Mucosa of descending colon (tissue), 3 donors: ENCODE data around the gene SIMC1. TPM values are rescaled to one million over a fixed set of nuclear protein-coding genes. Genes with fewer than 3 reads are reported as not detected.

ENCODE experiments used
- ATAC-seq: fragments of 200-7000 bp; cut with Tn5 transposase; one replicate; pipeline ENCODE4 v1.9.1; 2020; ENCODE audit warnings: mild to moderate bottlenecking, moderate library complexity
- DNase-seq, 3 donors: peaks; one replicate each; pipeline ENCODE4 v3.0.0-alpha.2; 2020
- H3K36me3 ChIP-seq: fragments of 200-600 bp; one replicate; pipeline ENCODE4 v1.8.0; 2021; ENCODE audit warnings: low read depth, mild to moderate bottlenecking
- H3K4me1 ChIP-seq: fragments of 200-600 bp; one replicate; pipeline ENCODE4 v1.8.0; 2021; ENCODE audit warnings: low read depth, mild to moderate bottlenecking
- H3K4me3 ChIP-seq: fragments of 200-600 bp; one replicate; pipeline ENCODE4 v1.8.0; 2021; ENCODE audit warnings: mild to moderate bottlenecking
- H3K9me3 ChIP-seq: fragments of 200-600 bp; one replicate; pipeline ENCODE4 v1.8.0; 2021; ENCODE audit warnings: mild to moderate bottlenecking
- intact Hi-C, 2 donors: fragments of 100-400 bp; cut with DNase I in 1 of 2; cut with micrococcal nuclease in 1 of 2; formaldehyde crosslinking; loops; one replicate each; pipeline versions ENCODE4 v1.11.0 to v1.11.1; 2022; cut with DNase I, micrococcal nuclease
- total RNA-seq, 3 donors: library from RNA; stranded (reverse); fragmentation: NEBNext Ultra II Directional in 2 of 3; extraction: Animal tissue kit (Norgen Biotek cat#: 25700) in 2 of 3; gene quantifications; one replicate each; pipeline versions ENCODE4 v1.2.1 to v1.2.4, GENCODE V29; 2021 to 2023
- TF ChIP-seq, protein P1 (sequence below): fragments of 200-600 bp; IDR thresholded peaks from one replicate; pipeline ENCODE4 v1.8.0; 2022; ENCODE audit warnings: antibody characterized with exemption, mild to moderate bottlenecking
- donor health status: DM: no; HTN: no; CAD: no; lungs with moderate emphysema.
- donor health status: DM: no; HTN: no; CAD: no.
- donor health status: DM: no; HTN: yes; CAD: no.

SIMC1 gene
- total RNA-seq, 3 donors from 2014 or later, result 22.5 to 26.7 (median 26.0) TPM

DNA sequence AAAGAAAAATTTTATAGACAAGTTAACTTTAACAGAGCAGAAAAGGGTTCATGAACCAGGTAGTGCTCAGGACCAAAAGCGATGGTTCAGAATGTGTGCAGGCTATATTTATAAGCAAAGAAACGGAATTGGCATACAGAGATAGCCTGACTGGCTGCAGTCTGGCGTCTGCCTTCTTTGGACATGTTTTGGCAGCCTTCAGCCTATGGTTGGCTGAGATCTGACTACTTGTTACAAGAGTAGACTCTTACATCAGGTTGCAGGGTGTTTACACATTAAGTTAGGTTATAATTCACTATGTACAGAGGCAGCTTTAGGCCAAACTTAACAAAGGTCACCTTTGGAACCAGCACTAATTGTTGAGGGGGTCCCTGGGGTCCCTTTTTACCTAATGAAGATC, 143.2 kb downstream of the SIMC1 start:
- no peaks in the 10 kb centered on the region for H3K36me3 ChIP-seq
- ATAC-seq, result no peak
- intact Hi-C loops, result no loop called here
- H3K9me3 ChIP-seq, result no peaks in the 10 kb centered on the region
- TF ChIP-seq, protein P1, sequence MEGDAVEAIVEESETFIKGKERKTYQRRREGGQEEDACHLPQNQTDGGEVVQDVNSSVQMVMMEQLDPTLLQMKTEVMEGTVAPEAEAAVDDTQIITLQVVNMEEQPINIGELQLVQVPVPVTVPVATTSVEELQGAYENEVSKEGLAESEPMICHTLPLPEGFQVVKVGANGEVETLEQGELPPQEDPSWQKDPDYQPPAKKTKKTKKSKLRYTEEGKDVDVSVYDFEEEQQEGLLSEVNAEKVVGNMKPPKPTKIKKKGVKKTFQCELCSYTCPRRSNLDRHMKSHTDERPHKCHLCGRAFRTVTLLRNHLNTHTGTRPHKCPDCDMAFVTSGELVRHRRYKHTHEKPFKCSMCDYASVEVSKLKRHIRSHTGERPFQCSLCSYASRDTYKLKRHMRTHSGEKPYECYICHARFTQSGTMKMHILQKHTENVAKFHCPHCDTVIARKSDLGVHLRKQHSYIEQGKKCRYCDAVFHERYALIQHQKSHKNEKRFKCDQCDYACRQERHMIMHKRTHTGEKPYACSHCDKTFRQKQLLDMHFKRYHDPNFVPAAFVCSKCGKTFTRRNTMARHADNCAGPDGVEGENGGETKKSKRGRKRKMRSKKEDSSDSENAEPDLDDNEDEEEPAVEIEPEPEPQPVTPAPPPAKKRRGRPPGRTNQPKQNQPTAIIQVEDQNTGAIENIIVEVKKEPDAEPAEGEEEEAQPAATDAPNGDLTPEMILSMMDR, result no peak
- DNase-seq, result no peak
- H3K4me3 ChIP-seq, result no peak overlapping the region
- H3K4me1 ChIP-seq, result no peaks in the 10 kb centered on the region

GRCh38 chr5:176381979-176382378, 143.8 kb downstream of the SIMC1 start:
- TF ChIP-seq, protein P1, result no peak
- peaks cover 2% of the 10 kb centered on the region for H3K4me1 ChIP-seq
- DNase-seq, result no peak
- no peaks in the 10 kb centered on the region for H3K36me3 ChIP-seq
- no peaks in the 10 kb centered on the region for H3K9me3 ChIP-seq
- no peak overlapping the region for H3K4me3 ChIP-seq
- no peak for ATAC-seq
- intact Hi-C loops, result no loop called here

- ATAC-seq (no peak), DNase-seq (no peak)
- TF ChIP-seq, protein P1, result no peak
- Histone ChIP-seq H3K9me3 (no peaks in the 10 kb centered on the region), H3K4me3 (no peak overlapping the region), H3K36me3 (no peaks in the 10 kb centered on the region), H3K4me1 (peaks cover 9% of the 10 kb centered on the region)
- intact Hi-C loops, result no loop called here
Observed at GRCh38 chr5:176382721-176383120, 144.5 kb downstream of the SIMC1 start.

DNA sequence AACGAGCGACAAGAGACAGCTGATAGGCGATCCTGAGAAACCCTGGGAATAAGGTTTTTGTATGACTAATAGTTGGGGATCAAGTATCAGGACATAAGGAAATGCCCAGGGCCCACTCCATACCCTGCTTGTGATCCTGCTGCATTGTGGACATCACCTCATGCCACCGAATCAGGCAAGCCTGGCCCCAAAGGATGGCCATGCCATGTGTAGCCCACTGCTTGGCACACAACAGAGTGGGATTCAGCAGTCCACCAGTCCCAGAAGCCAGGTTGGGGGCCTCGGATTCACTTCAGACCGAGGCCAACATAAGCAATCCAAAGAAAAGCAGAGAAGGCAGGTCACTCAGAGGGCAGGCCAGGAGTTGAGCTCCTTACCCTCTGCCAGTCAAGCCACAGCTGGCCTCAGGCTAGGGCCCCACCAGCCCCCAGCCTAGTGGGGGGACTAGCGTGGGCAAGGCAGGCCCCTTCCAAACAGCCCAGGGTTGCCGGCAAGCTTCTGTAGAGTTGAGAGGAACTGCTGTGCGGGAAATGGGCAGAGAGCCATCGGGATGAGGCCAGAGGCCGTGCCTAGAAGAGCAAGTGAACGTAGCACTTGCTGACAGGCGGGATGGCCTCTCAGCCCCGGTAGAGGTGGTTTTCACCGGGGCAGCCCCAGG, 145.2 kb downstream of the SIMC1 start:
- TF ChIP-seq, protein P1, result no peak

GRCh38 chr5:176383961-176384360, 145.7 kb downstream of the SIMC1 start:
- H3K4me1 ChIP-seq, result peaks cover 11% of the 10 kb centered on the region
- ATAC-seq (no peak), DNase-seq (peak in 1 of 3 donors; percentile 7)
- no peak overlapping the region for H3K4me3 ChIP-seq
- intact Hi-C loops, result no loop called here
- H3K36me3 ChIP-seq, result no peaks in the 10 kb centered on the region
- H3K9me3 ChIP-seq, result no peaks in the 10 kb centered on the region
- TF ChIP-seq, protein P1, result no peak

More for the DNA sequence above, 145.2 kb downstream of the SIMC1 start:
- H3K36me3 ChIP-seq, result no peaks in the 10 kb centered on the region
- intact Hi-C loops, result no loop called here
- H3K9me3 ChIP-seq, result no peaks in the 10 kb centered on the region
- H3K4me3 ChIP-seq, result no peak overlapping the region
- H3K4me1 ChIP-seq, result peaks cover 11% of the 10 kb centered on the region
- DNase-seq (peak in 1 of 3 donors; percentile 48), ATAC-seq (no peak)
